Stimulated activated naive CD8-positive, alpha-beta T cell treated with anti-CD3 and anti-CD28 coated beads, Interleukin-15, Interleukin-2, amounts not matched to agents 100 ng/mL and 50 ng/mL, for 24 hours (primary cell): Measurements from ENCODE around the gene TRIM27.
"Not testable (repeated sequence)": the region's sequence is repeated elsewhere in the genome, so short reads cannot be mapped to it uniquely, and the experiment has no call there.

Source experiments
- H3K27ac Mint-ChIP-seq: one replicate; pipeline ENCODE4 v1.8.0; 2021; ENCODE audit warnings: mild to moderate bottlenecking, mixed read lengths
- H3K27me3 Mint-ChIP-seq: one replicate; pipeline ENCODE4 v1.8.0; 2021; ENCODE audit warnings: mixed read lengths
- H3K36me3 Mint-ChIP-seq: one replicate; pipeline ENCODE4 v1.8.0; 2021; ENCODE audit warnings: low read depth, mixed read lengths
- H3K4me1 Mint-ChIP-seq: one replicate; pipeline ENCODE4 v1.8.0; 2021; ENCODE audit warnings: low read depth, mixed read lengths
- H3K4me3 Mint-ChIP-seq: one replicate; pipeline ENCODE4 v1.8.0; 2021; ENCODE audit warnings: mild to moderate bottlenecking, mixed read lengths
- H3K9me3 Mint-ChIP-seq: one replicate; pipeline ENCODE4 v1.8.0; 2021; ENCODE audit warnings: mixed read lengths

Gene TRIM27

GRCh38 chr6:28947067-28947765 lies 23.4 kb upstream of the TRIM27 start:
- no peak overlapping the region for H3K4me3 Mint-ChIP-seq
- H3K4me1 Mint-ChIP-seq: peaks cover 31% of the 10 kb centered on the region
- no peak overlapping the region for H3K27ac Mint-ChIP-seq
- peaks cover 3% of the 10 kb centered on the region for H3K36me3 Mint-ChIP-seq
- H3K9me3 Mint-ChIP-seq: no peaks in the 10 kb centered on the region
- H3K27me3 Mint-ChIP-seq: peaks cover 3% of the 10 kb centered on the region

- Mint-ChIP-seq H3K27ac (no peak overlapping the region), H3K27me3 (peaks cover 3% of the 10 kb centered on the region), H3K4me1 (peaks cover 45% of the 10 kb centered on the region), H3K4me3 (no peak overlapping the region), H3K36me3 (no peaks in the 10 kb centered on the region), H3K9me3 (no peaks in the 10 kb centered on the region)
These were observed 21.6 kb upstream of the TRIM27 start for GRCh38 chr6:28945349-28945748.

GRCh38 chr6:28944412-28944865 lies 20.7 kb upstream of the TRIM27 start:
- Mint-ChIP-seq H3K36me3 (no peaks in the 10 kb centered on the region), H3K27me3 (peaks cover 3% of the 10 kb centered on the region), H3K27ac (peak overlapping the region; percentile 97), H3K4me3 (peak overlapping the region; percentile 89), H3K4me1 (peaks cover 52% of the 10 kb centered on the region), H3K9me3 (no peaks in the 10 kb centered on the region)

- peak overlapping the region; percentile 89 for H3K4me3 Mint-ChIP-seq
- peaks cover 52% of the 10 kb centered on the region for H3K4me1 Mint-ChIP-seq
- peak overlapping the region; percentile 97 for H3K27ac Mint-ChIP-seq
- H3K27me3 Mint-ChIP-seq: peaks cover 3% of the 10 kb centered on the region
- H3K36me3 Mint-ChIP-seq: no peaks in the 10 kb centered on the region
- no peaks in the 10 kb centered on the region for H3K9me3 Mint-ChIP-seq
These were observed 20.0 kb upstream of the TRIM27 start for GRCh38 chr6:28943557-28944411.

GRCh38 chr6:28943223-28943556 lies 19.4 kb upstream of the TRIM27 start:
- Mint-ChIP-seq H3K27me3 (peaks cover 3% of the 10 kb centered on the region), H3K4me1 (peaks cover 52% of the 10 kb centered on the region), H3K27ac (peak overlapping the region; percentile 97), H3K4me3 (peak overlapping the region; percentile 89), H3K36me3 (no peaks in the 10 kb centered on the region), H3K9me3 (no peaks in the 10 kb centered on the region)

GRCh38 chr6:28941684-28942448 lies 18.1 kb upstream of the TRIM27 start:
- Mint-ChIP-seq H3K4me1 (peaks cover 54% of the 10 kb centered on the region), H3K27me3 (peaks cover 3% of the 10 kb centered on the region), H3K4me3 (peak overlapping the region; percentile 92), H3K9me3 (no peaks in the 10 kb centered on the region), H3K36me3 (no peaks in the 10 kb centered on the region), H3K27ac (peak overlapping the region; percentile 97)

GRCh38 chr6:28940858-28941683 lies 17.3 kb upstream of the TRIM27 start:
- Mint-ChIP-seq H3K4me3 (peak overlapping the region; percentile 92), H3K27me3 (peaks cover 3% of the 10 kb centered on the region), H3K4me1 (peaks cover 56% of the 10 kb centered on the region), H3K9me3 (no peaks in the 10 kb centered on the region), H3K36me3 (no peaks in the 10 kb centered on the region), H3K27ac (peak overlapping the region; percentile 97)

GRCh38 chr6:28940294-28940857 lies 16.6 kb upstream of the TRIM27 start:
- no peaks in the 10 kb centered on the region for H3K36me3 Mint-ChIP-seq
- peaks cover 56% of the 10 kb centered on the region for H3K4me1 Mint-ChIP-seq
- peak overlapping the region; percentile 97 for H3K27ac Mint-ChIP-seq
- no peaks in the 10 kb centered on the region for H3K9me3 Mint-ChIP-seq
- H3K4me3 Mint-ChIP-seq: peak overlapping the region; percentile 92
- H3K27me3 Mint-ChIP-seq: peaks cover 3% of the 10 kb centered on the region

GRCh38 chr6:28933069-28933468 lies 9.3 kb upstream of the TRIM27 start:
- Mint-ChIP-seq H3K4me3 (no peak overlapping the region), H3K36me3 (no peaks in the 10 kb centered on the region), H3K27me3 (peaks cover 9% of the 10 kb centered on the region), H3K4me1 (peaks cover 4% of the 10 kb centered on the region), H3K27ac (no peak overlapping the region), H3K9me3 (no peaks in the 10 kb centered on the region)

- H3K27ac Mint-ChIP-seq: no peak overlapping the region
- H3K9me3 Mint-ChIP-seq: no peaks in the 10 kb centered on the region
- H3K4me3 Mint-ChIP-seq: no peak overlapping the region
- H3K36me3 Mint-ChIP-seq: no peaks in the 10 kb centered on the region
- peaks cover 9% of the 10 kb centered on the region for H3K27me3 Mint-ChIP-seq
- H3K4me1 Mint-ChIP-seq: no peaks in the 10 kb centered on the region
These were observed 6.3 kb upstream of the TRIM27 start for GRCh38 chr6:28929887-28930620.

GRCh38 chr6:28929339-28929738 lies 5.6 kb upstream of the TRIM27 start:
- H3K9me3 Mint-ChIP-seq, H3K27me3 Mint-ChIP-seq, H3K4me1 Mint-ChIP-seq, H3K36me3 Mint-ChIP-seq, H3K4me3 Mint-ChIP-seq, H3K27ac Mint-ChIP-seq: not testable (repeated sequence)

GRCh38 chr6:28927846-28928245 lies 4.1 kb upstream of the TRIM27 start:
- Mint-ChIP-seq H3K27me3 (peaks cover 9% of the 10 kb centered on the region), H3K9me3 (no peaks in the 10 kb centered on the region), H3K36me3 (peaks cover under 1% of the 10 kb centered on the region), H3K27ac (no peak overlapping the region), H3K4me1 (peaks cover 7% of the 10 kb centered on the region), H3K4me3 (no peak overlapping the region)

- Mint-ChIP-seq H3K4me1 (peaks cover 44% of the 10 kb centered on the region), H3K36me3 (peaks cover 45% of the 10 kb centered on the region), H3K27ac (peak overlapping the region; percentile 91), H3K27me3 (no peaks in the 10 kb centered on the region), H3K9me3 (no peaks in the 10 kb centered on the region), H3K4me3 (peak overlapping the region; percentile 97)
These were observed 916 bp downstream of the TRIM27 start for GRCh38 chr6:28922821-28923317.
